ENCODE results near the gene SNCA.

SNCA gene

DNA sequence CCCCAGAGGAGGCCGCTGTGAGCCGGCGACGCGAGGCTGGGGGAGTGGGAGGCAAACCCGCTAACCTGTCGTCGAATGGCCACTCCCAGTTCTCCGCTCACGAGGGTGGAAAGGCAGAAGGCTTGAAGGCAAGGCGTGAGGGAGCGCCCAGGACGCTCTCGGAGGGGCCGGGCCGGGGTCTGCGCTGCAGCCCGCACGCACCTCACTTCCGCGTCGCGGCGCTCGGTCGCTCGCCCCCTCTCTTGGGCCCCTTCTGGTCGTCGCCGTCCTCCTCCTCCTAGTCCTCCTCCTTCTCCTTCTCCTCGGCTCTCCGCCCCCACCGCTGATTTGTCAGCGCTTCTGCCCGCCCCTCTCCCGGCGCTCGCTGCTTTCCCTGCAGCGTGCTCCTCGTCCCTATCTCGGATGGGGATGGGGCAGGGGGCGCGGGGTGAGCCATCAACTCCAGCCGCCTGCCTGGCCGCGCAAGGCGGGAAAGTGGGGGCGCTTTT is at the start of gene SNCA:
TSS of gene SNCA (minus strand) at position 265 of the 488 bp plus-strand sequence. CDS start 1,494 bp downstream, outside the sequence.
- DNase-seq, result peak; percentile 34 to 49

DNA sequence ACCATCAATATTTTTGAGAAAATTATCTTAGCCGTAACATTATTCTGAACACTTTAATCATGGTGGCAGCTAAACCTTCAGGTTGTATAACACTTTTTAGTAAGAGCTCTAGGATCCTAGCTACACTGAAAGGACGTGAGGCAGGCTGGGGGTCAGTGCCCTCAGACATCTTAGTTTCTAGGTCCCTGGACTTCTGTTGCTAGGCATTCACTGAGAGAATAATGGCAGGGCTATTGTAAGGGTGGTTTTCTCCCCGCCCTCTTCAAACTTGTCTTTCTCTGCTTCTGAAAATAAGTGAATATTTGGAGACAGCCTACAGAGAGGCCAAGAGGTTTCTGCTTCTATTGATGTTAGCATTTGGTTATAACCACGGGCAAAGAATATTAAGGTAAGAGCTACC is 42.3 kb upstream of the SNCA start:
- no peak for DNase-seq

DNA sequence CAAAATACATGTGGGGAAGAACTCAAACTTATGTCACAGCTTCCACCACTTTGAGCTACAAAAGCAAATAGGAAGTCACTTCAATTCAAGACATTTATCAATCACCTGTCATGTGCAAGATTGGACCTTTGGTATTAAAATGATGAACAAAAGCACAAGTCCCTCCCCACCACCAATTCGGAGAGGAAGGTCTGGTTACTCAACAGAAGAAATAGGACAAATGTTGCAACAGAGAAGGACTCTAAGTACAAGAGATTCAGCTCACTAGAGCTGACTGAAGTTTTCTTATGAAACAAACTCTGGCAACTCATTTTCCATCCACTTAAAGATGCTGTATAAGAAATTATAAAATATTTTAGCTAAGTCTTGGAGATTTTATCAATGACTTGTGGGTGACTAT is 41.6 kb upstream of the SNCA start:
- DNase-seq, result no peak

DNA sequence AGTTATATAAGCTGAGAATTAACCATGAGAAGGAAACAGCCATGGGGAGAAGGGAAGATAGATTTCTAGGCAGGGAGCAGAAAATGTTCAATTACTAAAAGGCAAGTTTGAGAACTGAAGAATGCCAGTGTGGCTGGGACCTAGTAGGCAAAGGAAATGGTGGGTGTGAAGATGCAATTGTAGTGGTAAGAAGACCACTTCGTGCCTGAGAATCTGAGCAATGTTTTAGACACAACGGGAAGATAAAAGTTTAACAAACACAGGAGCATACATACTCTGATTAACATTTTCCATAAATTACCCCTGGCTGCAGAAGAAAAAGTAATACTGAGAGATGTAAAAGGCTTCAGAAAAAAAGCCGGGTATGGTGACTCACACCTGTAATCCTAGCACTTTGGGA is 39.6 kb upstream of the SNCA start:
- no peak for DNase-seq

GRCh38 chr4:89871211-89871610 is 34.2 kb upstream of the SNCA start:
- DNase-seq, result no peak

GRCh38 chr4:89868999-89869589 is 32.1 kb upstream of the SNCA start:
- DNase-seq, result peak in 1 of 2 donors; percentile 29

DNA sequence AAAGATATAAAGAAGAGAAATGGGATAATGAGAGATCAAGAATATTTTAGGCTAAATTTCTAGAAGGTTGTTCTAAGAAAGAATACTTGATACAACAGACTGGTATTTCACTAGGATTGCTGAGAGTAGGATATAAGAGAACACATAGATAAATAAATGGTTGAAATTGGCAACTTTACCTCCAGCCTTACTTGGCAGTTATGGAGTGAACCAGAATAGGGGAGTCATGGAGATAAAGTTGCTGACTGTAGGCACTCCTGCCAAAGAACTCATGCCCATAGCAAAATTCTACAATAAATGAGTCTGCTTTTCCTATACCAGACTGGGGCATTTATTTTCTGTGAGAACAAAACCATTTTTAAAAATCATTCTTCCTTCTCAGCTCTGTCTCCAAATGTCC is 31.3 kb upstream of the SNCA start:
- DNase-seq, result no peak

GRCh38 chr4:89863533-89863932 is 26.6 kb upstream of the SNCA start:
- DNase-seq, result no peak

DNA sequence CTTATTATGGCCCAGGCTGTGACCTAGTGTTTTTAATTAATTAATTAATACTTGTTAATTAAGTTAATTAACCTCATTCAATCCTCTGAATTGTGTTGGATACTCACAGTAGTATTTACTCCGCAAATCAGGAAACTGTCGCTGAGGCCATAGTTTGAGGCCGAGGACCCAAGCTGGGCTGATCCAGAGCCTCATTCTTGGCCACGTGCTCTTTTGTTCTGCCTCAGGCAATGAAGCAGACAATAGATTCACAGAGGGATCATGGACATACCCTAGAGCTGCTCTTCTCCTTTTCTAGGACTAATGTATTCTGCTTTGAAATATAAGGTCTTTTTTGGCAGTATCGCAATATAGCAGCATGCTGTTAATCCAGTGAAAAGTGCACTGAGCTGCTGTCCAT is 24.0 kb upstream of the SNCA start:
- DNase-seq, result no peak

- peak in 1 of 2 donors; percentile 9 for DNase-seq
Observed at GRCh38 chr4:89855236-89855635, 18.3 kb upstream of the SNCA start.

- no peak for DNase-seq
Observed at GRCh38 chr4:89847571-89848325, 10.8 kb upstream of the SNCA start.

GRCh38 chr4:89839558-89839957 is 2.6 kb upstream of the SNCA start:
- no peak for DNase-seq

GRCh38 chr4:89837993-89838390 is 1.0 kb upstream of the SNCA start:
- DNase-seq, result no peak

GRCh38 chr4:89837385-89837992 is 528 bp upstream of the SNCA start:
- DNase-seq, result peak; percentile 18 to 19

DNA sequence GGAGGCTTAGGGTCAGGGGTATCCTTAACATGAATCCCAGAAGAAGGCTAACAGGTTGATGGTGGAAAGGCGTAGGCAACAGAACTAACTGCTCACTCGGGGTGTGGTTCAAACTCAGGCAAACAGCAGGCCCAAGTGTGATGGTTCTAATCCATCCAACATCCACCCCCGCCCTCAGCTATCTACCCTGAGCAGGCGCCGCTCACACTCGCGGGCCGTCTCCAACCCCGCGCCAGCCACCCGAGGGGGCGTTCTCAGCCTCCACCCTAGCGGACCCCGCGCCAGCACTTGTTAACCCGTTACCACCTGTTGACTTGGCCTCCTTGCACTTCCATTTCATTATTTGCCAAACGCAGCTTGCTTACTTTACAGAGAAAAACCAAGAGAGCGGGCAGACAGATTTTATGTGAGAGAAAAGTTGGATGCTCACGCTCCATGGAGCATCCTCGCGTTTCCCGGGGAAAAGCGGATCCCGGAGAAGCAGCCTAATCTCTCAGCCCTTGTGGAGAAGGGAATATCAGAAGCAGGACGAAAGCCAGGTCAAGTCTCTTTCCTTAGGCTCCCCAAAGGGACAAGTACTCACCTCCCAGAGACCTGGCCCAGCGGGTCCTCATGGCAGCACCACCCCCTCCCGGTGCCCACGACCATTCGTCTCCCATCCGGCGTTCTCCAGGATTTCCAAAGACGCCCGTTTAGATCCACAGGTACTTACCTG is 773 bp downstream of the SNCA start:
- no peak for DNase-seq

- DNase-seq, result no peak
Observed at GRCh38 chr4:89835413-89835812, 1.5 kb downstream of the SNCA start.

DNA sequence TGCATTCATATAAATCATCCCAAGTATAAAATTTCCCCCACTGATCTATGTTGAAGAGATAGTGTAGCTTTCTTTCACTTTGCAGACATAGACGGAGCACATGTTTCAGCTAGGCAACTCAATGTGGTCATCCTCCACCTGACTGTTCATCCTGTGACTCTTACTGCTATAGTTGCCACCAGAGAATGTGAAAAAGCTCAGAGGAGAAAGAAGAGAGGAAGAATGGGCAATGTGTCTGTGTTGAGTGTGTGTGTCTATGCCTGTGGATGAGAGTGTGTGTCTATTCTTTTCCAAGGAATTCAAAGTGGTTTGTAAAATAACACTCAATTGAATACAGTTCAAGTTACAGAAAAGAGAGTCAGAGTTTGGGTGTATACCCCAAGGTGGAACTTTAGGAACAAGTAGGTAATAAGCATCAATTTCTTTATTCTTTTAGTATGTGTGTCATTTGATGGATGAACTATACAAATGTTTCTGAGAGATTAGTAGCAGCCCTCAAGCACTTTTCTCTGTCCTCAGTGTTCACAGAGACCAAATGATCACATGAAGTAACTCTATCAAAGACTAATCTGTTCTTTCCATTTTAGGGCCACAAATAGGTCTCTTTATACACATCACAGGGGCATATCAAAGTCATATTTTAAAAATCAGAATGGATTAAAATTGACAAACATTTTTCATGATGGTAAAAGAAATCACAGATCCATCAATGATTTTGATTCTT is 2.3 kb downstream of the SNCA start:
- DNase-seq, result peak in 1 of 2 donors; percentile 18

GRCh38 chr4:89829470-89830138 is 7.4 kb downstream of the SNCA start:
- peak; percentile 84 to 92 for DNase-seq

GRCh38 chr4:89823416-89823815 is 13.5 kb downstream of the SNCA start:
- no peak for DNase-seq

DNA sequence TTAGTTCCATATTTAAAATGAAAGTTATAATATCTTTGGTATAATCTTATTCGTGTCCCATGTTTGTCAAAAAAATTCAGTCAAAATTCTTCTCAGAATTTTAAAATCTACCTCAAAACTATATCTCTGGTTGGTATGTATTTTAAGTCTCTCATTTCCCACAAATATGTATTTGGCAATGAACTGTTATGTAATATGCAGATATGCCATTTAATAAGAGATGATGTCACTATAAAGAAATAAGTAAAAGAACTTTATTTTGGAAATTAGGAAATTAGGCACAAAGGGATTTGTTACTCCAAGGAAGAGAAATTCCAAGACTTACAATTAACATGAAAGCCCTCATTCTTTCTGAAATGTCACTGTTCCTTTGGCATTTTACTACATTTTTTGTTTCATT is 15.3 kb downstream of the SNCA start:
- no peak for DNase-seq

DNA sequence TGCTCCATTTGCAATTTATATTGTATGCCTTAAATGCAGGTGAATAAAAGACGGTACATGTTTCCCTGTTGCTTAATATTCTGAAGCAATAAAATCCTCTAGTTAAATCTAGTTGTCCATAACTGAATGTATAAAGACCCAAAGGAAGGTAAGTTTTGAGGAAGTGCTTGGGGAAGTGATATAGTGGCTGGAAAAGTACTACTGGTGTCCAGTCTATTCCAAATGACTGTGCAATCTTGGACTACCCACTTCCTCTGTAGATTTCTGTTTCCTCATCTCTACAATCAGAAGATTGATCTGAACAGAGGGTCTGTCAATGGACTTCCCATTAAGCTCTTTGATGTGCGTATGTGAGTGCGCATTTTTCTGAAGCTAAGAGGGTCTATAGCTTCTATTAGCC is 17.0 kb downstream of the SNCA start:
- DNase-seq, result peak; percentile 44 to 53

GRCh38 chr4:89814362-89814761 is 22.6 kb downstream of the SNCA start:
- DNase-seq, result no peak

Data from inflammatory macrophage treated with lipopolysaccharide for 1 hour (primary cell).